ENCODE results near the gene GALR3. TPM values are rescaled to one million over a fixed set of nuclear protein-coding genes. Genes with fewer than 3 reads are reported as not detected.

The GALR3 gene
- total and polyA plus RNA-seq, 2 of the 4 experiments (the other 2 are of a cell fraction), result not detected

DNA sequence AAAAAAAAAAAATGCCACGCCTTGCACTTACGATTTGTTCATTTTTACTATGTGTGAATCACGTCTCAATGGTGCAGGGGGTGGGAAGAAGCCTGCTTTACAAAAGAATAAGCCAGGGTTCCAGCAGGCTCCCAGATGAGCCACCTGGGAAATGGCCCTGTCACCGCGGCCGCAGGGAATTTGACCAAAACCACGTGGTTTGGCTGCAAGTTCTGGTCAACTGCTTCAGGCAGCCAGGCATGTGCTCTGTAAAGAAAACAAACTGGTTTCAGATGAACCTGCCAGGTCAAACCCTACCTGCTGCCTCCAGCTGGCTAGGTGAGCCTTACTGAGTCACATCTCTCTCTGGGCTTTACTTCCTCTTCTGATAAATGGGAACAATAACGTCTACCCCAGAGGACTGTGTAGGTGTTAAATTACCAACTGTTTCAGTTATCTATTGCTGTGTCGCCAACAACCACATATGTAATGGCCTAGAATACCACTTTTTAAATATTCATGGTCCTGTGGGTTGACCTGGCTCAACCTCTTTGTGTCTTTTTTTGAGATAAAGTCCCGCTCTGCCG, 46.0 kb upstream of the GALR3 start:
- in situ Hi-C loops (cut with MboI; ENCODE audit: low sequenced_read_pairs), result no loop called here

More for the DNA sequence above, 46.0 kb upstream of the GALR3 start:
- Histone ChIP-seq H2AK5ac (ENCODE audit: low read depth, low read length) (peak overlapping the region; percentile 62), H4K5ac (ENCODE audit: low read depth, low read length) (peak overlapping the region; percentile 13; the same call in 1 of the 2 replicates), H2BK5ac (ENCODE audit: low read depth, low read length, poor library complexity, severe bottlenecking) (peak overlapping the region; percentile 97), H3K4me3 (ENCODE audit: insufficient read depth, low read depth, low read length) (no peak overlapping the region), H3K27me3 (ENCODE audit: control insufficient read depth, insufficient read depth, low read length) (no peaks in the 10 kb centered on the region), H3K79me1 (ENCODE audit: low read depth in 1 of 2, low read length in 2 of 2) (peaks cover 0 to 35% of the 10 kb centered on the region in 2 experiments; a peak in 2 of 4 replicates), H2AK9ac (replicated peaks; ENCODE audit: low read depth, low read length, poor library complexity) (peak overlapping the region; percentile 95), H3K9ac (ENCODE audit: low read depth, low read length) (no peak overlapping the region), H4K8ac (ENCODE audit: low read depth in 2 of 2, low read length in 2 of 2) (peak overlapping the region in 1 of 2 experiments; percentile 27), H4K20me1 (ENCODE audit: insufficient read depth, low read length) (peaks cover 13% of the 10 kb centered on the region), H3K4me1 (ENCODE audit: control insufficient read depth, insufficient read depth, low read length) (peaks cover 21% of the 10 kb centered on the region), H2BK120ac (ENCODE audit: low read depth, low read length) (peak overlapping the region; percentile 76), H3K4me2 (ENCODE audit: low read depth, low read length) (peak overlapping the region; percentile 19; the same call in 1 of the 2 replicates), H2BK15ac (ENCODE audit: low read depth, low read length) (peak overlapping the region; percentile 13; the same call in 2 of the 3 replicates), H3K36me3 (ENCODE audit: control insufficient read depth, insufficient read depth, low read length) (peaks cover 23% of the 10 kb centered on the region), H3K9me1 (ENCODE audit: insufficient read depth, low read length) (peaks cover 31% of the 10 kb centered on the region), H3K4ac (ENCODE audit: low read depth, low read length) (peak overlapping the region; percentile 92), H3K23ac (ENCODE audit: low read depth, low read length) (peak overlapping the region; percentile 83; the same call in 1 of the 2 replicates), H3K27ac (ENCODE audit: insufficient read depth, low read length) (peak overlapping the region; percentile 33; the same call in 1 of the 2 replicates), H3K14ac (replicated peaks; ENCODE audit: low read depth, low read length) (peak overlapping the region; percentile 81), H4K91ac (ENCODE audit: insufficient read depth, low read depth, low read length) (peak overlapping the region; percentile 84), H2AFZ (replicated peaks; ENCODE audit: low read length, poor library complexity) (peak overlapping the region; percentile 28), H2BK20ac (ENCODE audit: low read depth, low read length) (peak overlapping the region; percentile 94), H3K18ac (ENCODE audit: low read depth, low read length) (peak overlapping the region; percentile 18; the same call in 1 of the 2 replicates), H3K9me3 (ENCODE audit: control insufficient read depth, insufficient read depth, low read length) (no peaks in the 10 kb centered on the region), H3K56ac (ENCODE audit: extremely low read depth, insufficient read depth, low read length) (peak overlapping the region; percentile 29; the same call in 1 of the 2 replicates)
- intact Hi-C loops (cut with micrococcal nuclease) (no loop called here), dilution Hi-C loops (cut with HindIII; ENCODE audit: low sequenced_read_pairs, unreplicated experiment) (no loop called here)
- ChIA-PET POLR2A (ENCODE audit: unreplicated experiment) (interaction anchor here (0.7 kb wide), 1 partner anchor 109 kb away, joined by 15 read pairs; no protein-coding TSS in a partner anchor), CTCF (no interaction called here)
- ATAC-seq (ENCODE audit: low read depth) (peak; percentile 27), DNase-seq (peak; percentile 94)
- 13% methylated on average over 4 of the region's 11 CpGs; no CpG with 5 or more reads in 1 of the 2 experiments for WGBS, 2 experiments (ENCODE audit: extremely low coverage in 2 of 2, insufficient read length in 1 of 2)
- no TSS peak for BruUV-seq (replicated peaks)
- TF ChIP-seq FOS (IDR thresholded peaks at IDR 0.05; ENCODE audit: low read depth, low read length) (no peak), CHD1 (IDR thresholded peaks at IDR 0.05; ENCODE audit: low read depth, low read length) (no peak), POLR2A (IDR thresholded peaks at IDR 0.05; ENCODE audit: low read depth, low read length) (no peak), NFE2L2 (IDR thresholded peaks at IDR 0.05; ENCODE audit: low read depth, low read length) (peak; percentile 38; the same call in 1 of the 2 replicates), CEBPB (IDR thresholded peaks at IDR 0.05; ENCODE audit: low read depth, low read length) (peak; percentile 36; the same call in 1 of the 2 replicates), MXI1 (IDR thresholded peaks at IDR 0.05; ENCODE audit: borderline replicate concordance, low read depth, low read length) (peak; percentile 69; the same call in 1 of the 2 replicates), RFX5 (IDR thresholded peaks at IDR 0.05; ENCODE audit: low read depth, low read length) (no peak), MAFK (IDR thresholded peaks at IDR 0.05; ENCODE audit: low read depth, low read length) (no peak), SMC3 (IDR thresholded peaks at IDR 0.05; ENCODE audit: low read depth, low read length) (no peak), RCOR1 (IDR thresholded peaks at IDR 0.05; ENCODE audit: insufficient replicate concordance, low read length) (no peak), RAD21 (IDR thresholded peaks at IDR 0.05; ENCODE audit: low read length) (no peak)
- TF ChIP-seq, protein P1, sequence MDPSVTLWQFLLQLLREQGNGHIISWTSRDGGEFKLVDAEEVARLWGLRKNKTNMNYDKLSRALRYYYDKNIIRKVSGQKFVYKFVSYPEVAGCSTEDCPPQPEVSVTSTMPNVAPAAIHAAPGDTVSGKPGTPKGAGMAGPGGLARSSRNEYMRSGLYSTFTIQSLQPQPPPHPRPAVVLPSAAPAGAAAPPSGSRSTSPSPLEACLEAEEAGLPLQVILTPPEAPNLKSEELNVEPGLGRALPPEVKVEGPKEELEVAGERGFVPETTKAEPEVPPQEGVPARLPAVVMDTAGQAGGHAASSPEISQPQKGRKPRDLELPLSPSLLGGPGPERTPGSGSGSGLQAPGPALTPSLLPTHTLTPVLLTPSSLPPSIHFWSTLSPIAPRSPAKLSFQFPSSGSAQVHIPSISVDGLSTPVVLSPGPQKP (IDR thresholded peaks at IDR 0.05; ENCODE audit: borderline replicate concordance, low read depth, low read length), result no peak
- TF ChIP-seq, protein P2, sequence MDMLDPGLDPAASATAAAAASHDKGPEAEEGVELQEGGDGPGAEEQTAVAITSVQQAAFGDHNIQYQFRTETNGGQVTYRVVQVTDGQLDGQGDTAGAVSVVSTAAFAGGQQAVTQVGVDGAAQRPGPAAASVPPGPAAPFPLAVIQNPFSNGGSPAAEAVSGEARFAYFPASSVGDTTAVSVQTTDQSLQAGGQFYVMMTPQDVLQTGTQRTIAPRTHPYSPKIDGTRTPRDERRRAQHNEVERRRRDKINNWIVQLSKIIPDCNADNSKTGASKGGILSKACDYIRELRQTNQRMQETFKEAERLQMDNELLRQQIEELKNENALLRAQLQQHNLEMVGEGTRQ (IDR thresholded peaks at IDR 0.05; ENCODE audit: low read depth, low read length), result peak; percentile 81

Measured in IMR-90 (cell line).